ENCODE results near the gene NRK. TPM values are rescaled to one million over a fixed set of nuclear protein-coding genes. Genes with fewer than 3 reads are reported as not detected.

The NRK gene
- total RNA-seq, 1 donor from 2014 or later, result not detected

Other genes starting within 250 kb of the NRK start
- not detected in 2 replicates for gene SERPINA7, start 216.2 kb downstream of the NRK start, total RNA-seq